Activated B cell treated with CpG ODN at 0.5 μM for 24 hours (primary cell): Measurements from ENCODE around the gene ITFG1. TPM values are rescaled to one million over a fixed set of nuclear protein-coding genes. Genes with fewer than 3 reads are reported as not detected.

Source experiments
- ATAC-seq: fragments of 200-7000 bp; cut with Tn5 transposase; one replicate; pipeline ENCODE4 v1.10.0; 2021; ENCODE audit warnings: low read depth, mild to moderate bottlenecking, moderate library complexity
- CTCF ChIA-PET: fragments of 350-600 bp; sonication (Branson Sonifier 250); formaldehyde crosslinking; loops from one replicate; lab custom pipeline; 2021; ENCODE audit warnings: antibody characterized with exemption; lab: Charles Lee
- POLR2A ChIA-PET: fragments of 350-600 bp; sonication (Branson Sonifier 250); formaldehyde crosslinking; loops from one replicate; lab custom pipeline; 2021; ENCODE audit warnings: antibody characterized with exemption; lab: Charles Lee
- DNase-seq: peaks from one replicate; pipeline ENCODE4 v3.0.0; 2022
- H3K27ac Mint-ChIP-seq: one replicate; pipeline ENCODE4 v1.8.0; 2020; ENCODE audit warnings: mixed read lengths
- H3K27me3 Mint-ChIP-seq: one replicate; pipeline ENCODE4 v1.8.0; 2021; ENCODE audit warnings: mixed read lengths
- H3K36me3 Mint-ChIP-seq: one replicate; pipeline ENCODE4 v1.8.0; 2021; ENCODE audit warnings: low read depth, mixed read lengths
- H3K4me1 Mint-ChIP-seq: one replicate; pipeline ENCODE4 v1.8.0; 2021; ENCODE audit warnings: mixed read lengths
- H3K4me3 Mint-ChIP-seq: one replicate; pipeline ENCODE4 v1.8.0; 2020; ENCODE audit warnings: mild to moderate bottlenecking, mixed read lengths
- H3K9me3 Mint-ChIP-seq: one replicate; pipeline ENCODE4 v1.8.0; 2020; ENCODE audit warnings: mixed read lengths
- intact Hi-C: fragments of 100-400 bp; cut with micrococcal nuclease; formaldehyde crosslinking; loops from one replicate; pipeline ENCODE4 v1.15.1; 2024
- total RNA-seq: library from RNA; stranded (reverse); gene quantifications from 2 replicates; pipeline ENCODE4 v1.2.3, GENCODE V29; 2022
- TF ChIP-seq, protein P1 (sequence below): fragments of 200-600 bp; IDR thresholded peaks from one replicate; pipeline ENCODE4 v1.8.0; 2022; ENCODE audit warnings: antibody characterized with exemption, mild to moderate bottlenecking

Gene ITFG1
- total RNA-seq, 1 donor from 2014 or later = 30.9 TPM

- no peak for ATAC-seq
- peaks cover 3% of the 10 kb centered on the region for H3K36me3 Mint-ChIP-seq
- H3K4me1 Mint-ChIP-seq = peaks cover 2% of the 10 kb centered on the region
- no peak for DNase-seq
- no peaks in the 10 kb centered on the region for H3K27me3 Mint-ChIP-seq
- intact Hi-C loops = no loop called here
- CTCF ChIA-PET = interaction anchor here (1.7 kb wide), 1 partner anchor 9 kb away, joined by 6 read pairs; no protein-coding TSS in a partner anchor
- no peak overlapping the region for H3K27ac Mint-ChIP-seq
- TF ChIP-seq, protein P1, sequence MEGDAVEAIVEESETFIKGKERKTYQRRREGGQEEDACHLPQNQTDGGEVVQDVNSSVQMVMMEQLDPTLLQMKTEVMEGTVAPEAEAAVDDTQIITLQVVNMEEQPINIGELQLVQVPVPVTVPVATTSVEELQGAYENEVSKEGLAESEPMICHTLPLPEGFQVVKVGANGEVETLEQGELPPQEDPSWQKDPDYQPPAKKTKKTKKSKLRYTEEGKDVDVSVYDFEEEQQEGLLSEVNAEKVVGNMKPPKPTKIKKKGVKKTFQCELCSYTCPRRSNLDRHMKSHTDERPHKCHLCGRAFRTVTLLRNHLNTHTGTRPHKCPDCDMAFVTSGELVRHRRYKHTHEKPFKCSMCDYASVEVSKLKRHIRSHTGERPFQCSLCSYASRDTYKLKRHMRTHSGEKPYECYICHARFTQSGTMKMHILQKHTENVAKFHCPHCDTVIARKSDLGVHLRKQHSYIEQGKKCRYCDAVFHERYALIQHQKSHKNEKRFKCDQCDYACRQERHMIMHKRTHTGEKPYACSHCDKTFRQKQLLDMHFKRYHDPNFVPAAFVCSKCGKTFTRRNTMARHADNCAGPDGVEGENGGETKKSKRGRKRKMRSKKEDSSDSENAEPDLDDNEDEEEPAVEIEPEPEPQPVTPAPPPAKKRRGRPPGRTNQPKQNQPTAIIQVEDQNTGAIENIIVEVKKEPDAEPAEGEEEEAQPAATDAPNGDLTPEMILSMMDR = no peak
- POLR2A ChIA-PET = no interaction called here
- H3K4me3 Mint-ChIP-seq = no peak overlapping the region
- H3K9me3 Mint-ChIP-seq = no peaks in the 10 kb centered on the region
These were observed 328.6 kb downstream of the ITFG1 start for GRCh38 chr16:47132308-47132707.

- Mint-ChIP-seq H3K27ac (no peak overlapping the region), H3K9me3 (no peaks in the 10 kb centered on the region), H3K36me3 (peaks cover 3% of the 10 kb centered on the region), H3K27me3 (no peaks in the 10 kb centered on the region), H3K4me3 (no peak overlapping the region), H3K4me1 (no peaks in the 10 kb centered on the region)
- ATAC-seq = no peak
- TF ChIP-seq, protein P1 = no peak
- intact Hi-C loops = no loop called here
- no peak for DNase-seq
- ChIA-PET POLR2A (no interaction called here), CTCF (interaction anchor here (1.0 kb wide), 1 partner anchor 12 kb away, joined by 3 read pairs; no protein-coding TSS in a partner anchor)
These were observed 331.0 kb downstream of the ITFG1 start for GRCh38 chr16:47129755-47130435.

- no peaks in the 10 kb centered on the region for H3K27me3 Mint-ChIP-seq
- DNase-seq (no peak), ATAC-seq (no peak)
- intact Hi-C loops = no loop called here
- TF ChIP-seq, protein P1 = no peak
- peaks cover 3% of the 10 kb centered on the region for H3K36me3 Mint-ChIP-seq
- no peaks in the 10 kb centered on the region for H3K4me1 Mint-ChIP-seq
- POLR2A ChIA-PET = no interaction called here
- CTCF ChIA-PET = no interaction called here
- no peak overlapping the region for H3K4me3 Mint-ChIP-seq
- H3K9me3 Mint-ChIP-seq = no peaks in the 10 kb centered on the region
- H3K27ac Mint-ChIP-seq = no peak overlapping the region
These were observed 333.3 kb downstream of the ITFG1 start for GRCh38 chr16:47127541-47127940.

DNA sequence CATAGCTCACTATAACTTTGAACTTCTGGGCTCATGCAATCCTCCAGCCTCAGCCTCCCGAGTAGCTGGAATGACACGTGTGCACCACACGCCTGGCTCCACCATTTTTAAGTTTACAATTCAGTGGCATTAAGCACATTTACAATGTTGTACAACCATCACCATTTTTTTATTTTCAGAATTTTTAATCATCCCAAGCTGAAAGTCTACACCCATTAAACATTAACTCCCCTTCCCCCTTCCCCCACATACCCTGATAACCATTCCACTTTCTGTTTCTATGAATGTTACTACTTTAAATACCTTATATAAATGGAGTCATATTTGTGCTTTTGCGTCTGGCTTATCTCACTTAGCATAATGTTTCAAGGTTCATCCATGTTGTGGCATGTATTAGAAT, 335.1 kb downstream of the ITFG1 start:
- H3K27me3 Mint-ChIP-seq = no peaks in the 10 kb centered on the region
- POLR2A ChIA-PET = no interaction called here
- no peak for ATAC-seq

DNA sequence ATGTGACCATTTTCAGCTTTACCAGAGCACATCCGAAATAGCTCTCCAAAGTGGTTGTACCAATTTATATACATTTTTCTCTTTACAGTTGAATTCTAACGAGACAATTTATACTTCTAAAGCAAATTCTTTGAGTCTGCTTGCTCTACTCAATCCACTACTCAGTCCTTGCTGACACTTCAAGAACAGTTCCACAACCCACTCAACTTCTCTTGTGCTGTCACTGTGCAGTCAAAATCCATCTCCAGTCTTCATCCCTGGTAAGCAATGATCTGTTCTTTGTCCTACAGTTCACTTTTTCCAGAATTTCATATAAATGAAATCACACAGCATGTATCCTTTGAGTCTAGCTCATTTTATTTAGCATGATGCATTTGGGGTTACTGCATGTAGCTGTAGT, 347.7 kb downstream of the ITFG1 start:
- Mint-ChIP-seq H3K27ac (no peak overlapping the region), H3K36me3 (peaks cover 4% of the 10 kb centered on the region), H3K27me3 (no peaks in the 10 kb centered on the region), H3K4me1 (peaks cover 2% of the 10 kb centered on the region), H3K9me3 (no peaks in the 10 kb centered on the region), H3K4me3 (no peak overlapping the region)
- intact Hi-C loops = no loop called here
- TF ChIP-seq, protein P1 = no peak
- ChIA-PET POLR2A (interaction anchor here (1.2 kb wide), 1 partner anchor 29 kb away, joined by 3 read pairs; no protein-coding TSS in a partner anchor), CTCF (interaction anchor here (1.0 kb wide), 1 partner anchor 28 kb away, joined by 3 read pairs; no protein-coding TSS in a partner anchor)
- ATAC-seq = no peak
- no peak for DNase-seq

More for the DNA sequence above, 335.1 kb downstream of the ITFG1 start:
- CTCF ChIA-PET = interaction anchor here (1.3 kb wide), 1 partner anchor 18 kb away, joined by 3 read pairs; the partner anchor contains the start of gene NETO2
- no peak overlapping the region for H3K27ac Mint-ChIP-seq
- no peaks in the 10 kb centered on the region for H3K9me3 Mint-ChIP-seq
- TF ChIP-seq, protein P1 = no peak
- intact Hi-C loops = no loop called here
- no peak overlapping the region for H3K4me3 Mint-ChIP-seq
- DNase-seq = no peak
- peaks cover 3% of the 10 kb centered on the region for H3K36me3 Mint-ChIP-seq
- no peaks in the 10 kb centered on the region for H3K4me1 Mint-ChIP-seq
